HG02938 (cell line): Measurements from ENCODE around the gene GPR171.
A peak's percentile ranks its signal among the peaks of the same experiment; 100 is the strongest.

Experiments used
- ATAC-seq: cut with Tn5 transposase; IDR thresholded peaks from one replicate; pipeline ENCODE4 v1.9.1; 2021; ENCODE audit warnings: mild to moderate bottlenecking, moderate library complexity; ENCODE audit not compliant: unreplicated experiment

Gene GPR171

GRCh38 chr3:151182349-151183079 is 20.5 kb downstream of the GPR171 start:
- no peak for ATAC-seq

- no peak for ATAC-seq
Measured at GRCh38 chr3:151178208-151178845, 24.7 kb downstream of the GPR171 start.

GRCh38 chr3:151175952-151176351 is 27.1 kb downstream of the GPR171 start:
- ATAC-seq, result no peak

GRCh38 chr3:151174351-151174750 is 28.7 kb downstream of the GPR171 start:
- no peak for ATAC-seq

- ATAC-seq, result peak; percentile 44
Measured at GRCh38 chr3:151171145-151171757, 31.8 kb downstream of the GPR171 start.

GRCh38 chr3:151169948-151170679 is 32.9 kb downstream of the GPR171 start:
- ATAC-seq, result peak; percentile 12

- ATAC-seq, result peak; percentile 61
Measured at GRCh38 chr3:151169262-151169947, 33.6 kb downstream of the GPR171 start.

GRCh38 chr3:151168269-151169094 is 34.5 kb downstream of the GPR171 start:
- peak; percentile 45 for ATAC-seq

- no peak for ATAC-seq
Measured at GRCh38 chr3:151166161-151166560, 36.9 kb downstream of the GPR171 start.

GRCh38 chr3:151165226-151165625 is 37.8 kb downstream of the GPR171 start:
- ATAC-seq, result no peak

GRCh38 chr3:151159806-151160205 is 43.2 kb downstream of the GPR171 start:
- ATAC-seq, result no peak

- ATAC-seq, result peak; percentile 82
Measured at GRCh38 chr3:151156618-151157216, 46.3 kb downstream of the GPR171 start.

GRCh38 chr3:151155409-151156128 is 47.4 kb downstream of the GPR171 start:
- no peak for ATAC-seq

GRCh38 chr3:151154566-151154965 is 48.5 kb downstream of the GPR171 start:
- ATAC-seq, result no peak

- no peak for ATAC-seq
Measured at GRCh38 chr3:151152455-151153079, 50.4 kb downstream of the GPR171 start.
